ENCODE measurements around the gene MYO1E.

The MYO1E gene

GRCh38 chr15:59311195-59311594 is 61.5 kb downstream of the MYO1E start:
- in situ Hi-C loops (cut with HindIII; ENCODE audit: low pct_ligation_motif_present, low sequenced_read_pairs): no loop called here
- Histone ChIP-seq H3K27ac (no peak overlapping the region), H3K27me3 (replicated peaks) (no peaks in the 10 kb centered on the region), H3K36me3 (replicated peaks) (no peaks in the 10 kb centered on the region), H3K4me3 (ENCODE audit: low read depth, low read length) (no peak overlapping the region)
- no peak for TF ChIP-seq CTCF (IDR thresholded peaks at IDR 0.05; ENCODE audit: low read depth, low read length, missing control alignments)
- DNase-seq: no peak

GRCh38 chr15:59309405-59309804 is 63.3 kb downstream of the MYO1E start:
- H3K27me3 ChIP-seq (replicated peaks): no peaks in the 10 kb centered on the region
- no peak overlapping the region for H3K27ac ChIP-seq
- TF ChIP-seq CTCF (IDR thresholded peaks at IDR 0.05; ENCODE audit: low read depth, low read length, missing control alignments): no peak
- H3K36me3 ChIP-seq (replicated peaks): no peaks in the 10 kb centered on the region
- in situ Hi-C loops (cut with HindIII; ENCODE audit: low pct_ligation_motif_present, low sequenced_read_pairs): no loop called here
- H3K4me3 ChIP-seq (ENCODE audit: low read depth, low read length): no peak overlapping the region
- no peak for DNase-seq

- Histone ChIP-seq H3K4me3 (ENCODE audit: low read depth, low read length) (no peak overlapping the region), H3K36me3 (replicated peaks) (no peaks in the 10 kb centered on the region), H3K27me3 (replicated peaks) (no peaks in the 10 kb centered on the region), H3K27ac (no peak overlapping the region)
- in situ Hi-C loops (cut with HindIII; ENCODE audit: low pct_ligation_motif_present, low sequenced_read_pairs): no loop called here
- TF ChIP-seq CTCF (IDR thresholded peaks at IDR 0.05; ENCODE audit: low read depth, low read length, missing control alignments): no peak
- DNase-seq: no peak
These were observed 65.5 kb downstream of the MYO1E start for GRCh38 chr15:59307165-59307537.

- no peak for TF ChIP-seq CTCF (IDR thresholded peaks at IDR 0.05; ENCODE audit: low read depth, low read length, missing control alignments)
- DNase-seq: no peak
- no peaks in the 10 kb centered on the region for H3K27me3 ChIP-seq (replicated peaks)
- in situ Hi-C loops (cut with HindIII; ENCODE audit: low pct_ligation_motif_present, low sequenced_read_pairs): no loop called here
- no peaks in the 10 kb centered on the region for H3K36me3 ChIP-seq (replicated peaks)
- no peak overlapping the region for H3K4me3 ChIP-seq (ENCODE audit: low read depth, low read length)
- no peak overlapping the region for H3K27ac ChIP-seq
These were observed 66.0 kb downstream of the MYO1E start for GRCh38 chr15:59306520-59307164.

- DNase-seq: no peak
- peak overlapping the region; percentile 63 for H3K27ac ChIP-seq
- H3K36me3 ChIP-seq (replicated peaks): no peaks in the 10 kb centered on the region
- H3K4me3 ChIP-seq (ENCODE audit: low read depth, low read length): no peak overlapping the region
- TF ChIP-seq CTCF (IDR thresholded peaks at IDR 0.05; ENCODE audit: low read depth, low read length, missing control alignments): no peak
- in situ Hi-C loops (cut with HindIII; ENCODE audit: low pct_ligation_motif_present, low sequenced_read_pairs): no loop called here
- H3K27me3 ChIP-seq (replicated peaks): no peaks in the 10 kb centered on the region
These were observed 67.9 kb downstream of the MYO1E start for GRCh38 chr15:59304807-59305206.
